DMS114 treated with DMSO at 0.1 percent for 48 hours (cell line): ENCODE data around the gene GLT1D1.
A peak's percentile ranks its signal among the peaks of the same experiment; 100 is the strongest.

ENCODE experiments used
- DNase-seq: peaks from one replicate; lab custom pipeline; 2025; ENCODE audit not compliant: unreplicated experiment; lab: John Stamatoyannopoulos, UW

GLT1D1 gene

DNA sequence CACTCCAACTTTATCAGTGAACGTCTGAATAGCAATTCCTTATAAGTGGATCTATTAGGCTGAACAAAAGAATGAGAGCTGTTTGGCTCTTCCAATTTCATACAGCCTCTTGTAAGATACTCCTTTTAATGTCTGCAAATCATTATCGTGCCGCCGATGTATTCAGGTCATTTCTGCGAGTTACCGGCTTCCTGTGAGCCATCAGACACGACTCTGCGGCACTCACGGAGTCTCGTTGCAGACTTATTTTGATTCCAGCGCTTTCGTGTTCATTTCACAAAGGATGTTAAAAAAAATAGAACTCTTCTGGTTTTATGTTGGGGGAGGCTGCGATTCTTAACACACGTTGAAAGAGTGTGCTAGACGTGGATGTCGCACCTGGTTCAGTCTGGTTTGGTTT is 106.6 kb downstream of the GLT1D1 start:
- DNase-seq, result no peak

- DNase-seq, result no peak
Measured at GRCh38 chr12:128961308-128961902, 108.1 kb downstream of the GLT1D1 start.

DNA sequence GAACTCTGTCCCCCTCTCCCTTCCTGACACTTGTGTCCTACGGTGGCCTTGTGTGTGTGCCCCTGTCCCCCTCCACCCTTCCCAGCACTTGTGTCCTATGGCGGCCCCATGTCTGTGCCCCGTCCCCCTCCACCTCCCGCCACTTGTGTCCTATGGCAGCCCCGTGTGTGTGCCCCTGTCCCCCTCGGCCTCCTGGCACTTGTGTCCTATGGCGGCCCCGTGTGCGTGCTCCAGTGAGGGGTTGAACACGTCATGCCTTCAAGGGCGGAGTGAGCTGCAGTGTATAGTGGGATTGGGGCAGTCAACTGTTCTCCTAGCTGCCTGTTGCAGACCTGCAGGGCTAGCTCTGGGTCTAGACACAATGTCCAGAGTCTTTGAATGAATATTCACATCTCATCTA is 108.7 kb downstream of the GLT1D1 start:
- no peak for DNase-seq

DNA sequence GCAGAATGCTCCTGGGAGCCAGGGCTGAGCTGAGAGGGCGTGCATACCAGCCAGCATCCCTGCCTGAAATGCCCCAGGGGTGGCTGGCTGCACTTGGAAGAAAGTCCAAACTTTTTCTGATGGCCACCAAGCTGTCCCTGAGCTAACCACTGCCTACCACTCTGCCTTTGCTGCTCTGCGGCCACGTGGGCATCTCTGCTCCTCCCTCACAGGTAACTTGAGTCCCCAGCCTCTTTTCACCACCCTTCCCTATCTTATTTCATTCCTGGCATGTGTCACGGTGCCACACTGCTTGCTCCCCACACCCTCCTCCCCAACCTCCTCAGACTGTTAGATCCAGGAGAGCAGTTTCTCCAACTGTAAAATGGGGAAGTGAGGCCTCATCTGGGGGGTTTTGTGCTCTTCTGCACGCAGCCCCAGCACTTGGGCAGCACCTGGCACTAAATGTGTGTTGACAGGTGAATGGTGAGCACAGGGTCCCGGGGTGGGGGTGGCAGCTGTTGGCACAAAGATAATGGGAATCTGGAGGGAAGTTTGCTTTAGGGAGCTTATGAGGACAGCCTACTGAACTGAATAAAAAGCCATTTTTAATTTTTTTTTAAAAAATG is 113.0 kb downstream of the GLT1D1 start:
- no peak for DNase-seq

- no peak for DNase-seq
Measured at GRCh38 chr12:128968668-128969067, 115.4 kb downstream of the GLT1D1 start.

GRCh38 chr12:128969480-128970055 is 116.3 kb downstream of the GLT1D1 start:
- peak; percentile 17 for DNase-seq

- DNase-seq, result no peak
Measured at GRCh38 chr12:128970110-128970509, 116.8 kb downstream of the GLT1D1 start.

DNA sequence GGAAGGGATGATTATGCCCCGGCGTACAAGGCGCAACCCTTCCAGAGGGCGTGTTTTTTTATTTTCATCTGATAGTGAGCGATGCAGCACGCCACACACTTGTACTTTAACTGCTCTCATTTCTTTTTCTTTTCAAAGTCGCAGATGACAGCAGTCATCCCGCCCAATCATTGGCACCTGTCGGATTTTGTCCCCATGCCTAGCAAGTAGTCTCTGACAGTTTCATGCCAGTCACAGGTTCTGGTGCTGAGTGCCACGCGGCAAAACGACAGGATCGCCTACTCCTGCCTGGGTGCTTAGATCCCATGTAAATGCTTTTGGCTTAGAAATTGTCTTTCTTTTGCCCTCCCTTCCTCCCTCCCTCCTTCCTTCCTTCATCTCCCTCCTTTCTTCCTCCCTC is 117.7 kb downstream of the GLT1D1 start:
- no peak for DNase-seq

GRCh38 chr12:128971802-128972201 is 118.5 kb downstream of the GLT1D1 start:
- DNase-seq, result no peak

DNA sequence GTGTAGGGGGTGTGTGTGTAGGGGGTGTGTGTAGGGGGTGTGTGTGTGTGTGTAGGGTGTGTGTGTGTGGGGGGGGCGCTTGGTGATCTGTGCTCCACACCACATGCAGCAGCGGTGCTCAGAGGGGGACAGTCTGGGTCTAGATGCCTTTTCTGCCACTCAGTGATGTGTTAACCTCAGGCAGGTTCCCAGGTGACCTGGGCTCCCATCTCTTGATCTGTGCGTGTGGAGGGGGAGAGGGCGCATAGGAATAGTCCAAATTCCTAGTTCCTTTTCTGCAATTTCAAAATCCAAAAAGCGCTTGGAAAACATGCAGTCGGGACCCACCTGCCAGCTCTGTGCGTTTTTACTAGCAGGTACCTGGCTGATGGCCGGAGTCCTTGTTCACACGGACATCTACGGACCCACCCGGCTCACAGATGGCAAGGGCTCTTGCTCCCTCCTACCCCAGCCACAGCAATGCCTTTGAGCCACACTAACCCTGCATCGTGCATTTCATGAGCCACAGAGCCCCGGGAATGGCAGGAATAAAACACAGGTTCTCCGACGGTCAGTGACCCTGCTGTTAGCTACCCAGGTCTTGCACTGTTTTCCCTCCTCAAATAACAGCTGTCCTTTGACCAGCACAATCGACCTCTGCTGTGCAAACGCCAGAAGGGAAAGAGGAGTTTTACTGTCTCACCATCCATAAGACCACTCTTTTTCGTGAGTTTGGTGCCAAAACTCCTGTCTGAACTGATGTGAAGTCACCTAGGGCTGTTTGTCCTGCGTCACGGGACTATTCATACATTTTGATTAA is 120.8 kb downstream of the GLT1D1 start:
- DNase-seq, result no peak

DNA sequence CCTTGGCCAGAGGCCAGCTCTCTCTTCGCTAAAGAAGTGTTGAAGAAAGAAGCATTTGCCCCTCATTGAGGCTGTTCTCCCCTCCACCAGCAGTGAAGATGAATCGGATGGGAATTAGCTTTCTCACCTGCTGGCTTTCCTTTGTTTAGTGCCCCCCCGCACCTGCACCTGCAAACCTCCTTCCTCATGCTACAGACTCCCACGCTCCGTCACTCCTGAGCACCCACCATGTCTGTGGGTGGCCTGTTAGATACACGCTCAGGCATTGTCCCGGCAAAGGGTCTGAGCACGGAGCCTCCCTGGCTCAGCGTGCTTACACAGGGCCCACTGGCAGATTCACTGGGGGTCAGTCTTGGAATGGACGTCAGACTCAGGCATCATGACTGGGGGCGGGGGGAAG is 121.6 kb downstream of the GLT1D1 start:
- no peak for DNase-seq

- DNase-seq, result no peak
Measured at GRCh38 chr12:128976120-128976738, 123.0 kb downstream of the GLT1D1 start.

DNA sequence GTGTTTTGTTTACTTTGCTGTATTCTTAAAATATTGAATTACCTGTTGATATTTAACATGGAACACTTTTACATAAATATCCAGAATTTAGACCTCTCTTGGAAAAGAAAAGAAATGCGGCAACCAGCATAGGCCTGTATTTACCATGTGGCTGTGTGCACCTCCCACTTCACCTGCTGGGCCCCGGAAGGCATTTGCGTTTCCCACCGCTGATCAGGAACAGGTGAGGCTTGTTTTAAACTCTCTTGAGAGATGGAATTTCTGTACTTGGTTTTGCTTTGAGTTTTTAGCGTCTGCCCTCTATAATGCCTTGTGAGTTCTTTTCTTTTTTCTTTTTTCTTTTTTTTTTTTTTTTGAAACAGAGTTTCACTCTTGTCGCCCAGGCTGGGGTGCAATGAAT is 124.2 kb downstream of the GLT1D1 start:
- DNase-seq, result no peak

DNA sequence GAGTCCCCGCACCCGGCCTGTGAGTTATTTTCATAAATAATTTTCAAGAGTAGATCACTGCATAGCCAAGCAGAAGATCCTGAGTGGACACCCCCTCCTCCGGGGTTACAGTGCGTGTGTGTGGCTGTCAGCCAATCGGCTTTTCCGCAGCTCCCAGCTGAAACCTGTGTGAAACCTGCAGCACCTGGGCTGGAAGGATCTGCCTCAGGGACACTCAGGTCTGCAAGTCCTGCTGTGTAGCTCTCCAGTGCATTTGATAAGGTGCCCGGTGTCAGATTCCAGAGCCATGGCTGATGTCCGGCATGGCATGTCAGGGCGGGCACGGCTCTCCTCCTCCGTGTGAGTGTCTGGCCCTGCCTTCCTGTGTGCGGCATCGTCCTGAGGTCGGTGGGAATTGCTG is 124.8 kb downstream of the GLT1D1 start:
- DNase-seq, result no peak

DNA sequence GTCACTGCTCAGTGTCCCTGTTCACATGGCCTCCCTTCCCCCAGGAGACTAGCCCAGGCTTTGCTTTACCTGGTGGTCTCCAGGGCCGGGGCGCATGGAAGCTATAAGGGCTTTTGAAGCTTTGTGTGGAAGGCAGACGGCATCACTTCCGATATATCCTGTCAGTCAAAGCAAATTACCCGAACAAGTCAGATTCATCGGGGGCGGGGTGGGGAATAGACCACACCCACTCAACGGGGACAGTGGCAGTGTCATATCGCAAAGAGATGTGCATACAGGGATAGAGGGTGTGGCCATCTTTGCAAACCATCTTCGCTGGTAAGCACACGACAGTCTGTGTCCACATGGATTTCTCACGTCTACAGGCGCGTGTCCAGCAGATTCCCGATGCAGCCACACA is 127.3 kb downstream of the GLT1D1 start:
- DNase-seq, result no peak

DNA sequence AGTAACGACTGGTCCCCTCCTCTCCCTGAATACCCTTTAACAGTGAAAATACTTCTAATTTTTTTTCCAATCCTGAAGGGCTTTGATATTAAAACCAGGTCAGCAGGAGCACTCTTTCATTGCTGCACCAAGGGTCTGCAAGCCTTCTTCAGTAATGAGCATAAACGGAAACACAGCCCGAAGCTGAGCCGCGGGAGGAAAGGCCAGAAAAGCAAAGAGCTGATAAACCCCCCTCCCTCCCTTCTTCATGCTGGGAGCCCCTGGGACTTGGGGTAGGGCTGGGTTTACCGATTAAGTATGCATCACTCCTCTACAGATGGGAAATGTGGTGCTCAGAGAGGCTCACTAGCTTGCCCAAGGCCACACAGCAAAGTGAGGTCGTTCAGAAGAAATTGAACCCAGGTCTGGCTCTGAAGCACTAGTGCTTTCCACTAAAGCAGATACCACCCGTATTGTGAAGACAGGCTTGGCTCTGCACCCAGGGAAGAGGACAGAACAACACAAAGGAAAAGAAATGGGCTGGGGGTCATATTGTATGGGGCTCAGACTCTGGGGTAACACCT is 128.8 kb downstream of the GLT1D1 start:
- no peak for DNase-seq

DNA sequence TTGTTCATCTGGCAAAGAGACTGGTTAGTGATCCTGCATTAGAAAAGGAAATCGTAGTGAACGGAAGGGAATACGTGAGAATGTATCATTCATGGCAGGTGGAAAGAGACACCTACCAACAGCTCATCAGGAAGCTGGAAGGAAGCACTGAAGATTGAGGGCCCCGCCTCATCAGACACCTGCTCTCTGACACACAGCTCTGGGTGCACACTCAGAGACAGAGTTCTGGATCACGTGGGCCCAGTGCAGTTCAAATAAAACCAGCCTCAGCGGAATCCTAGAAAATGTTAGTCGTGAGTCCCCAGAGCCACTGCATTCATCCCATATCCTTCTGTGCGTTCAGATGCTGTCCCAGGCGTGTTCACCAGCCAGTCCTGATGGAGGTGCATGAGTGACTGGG is 129.7 kb downstream of the GLT1D1 start:
- DNase-seq, result no peak

DNA sequence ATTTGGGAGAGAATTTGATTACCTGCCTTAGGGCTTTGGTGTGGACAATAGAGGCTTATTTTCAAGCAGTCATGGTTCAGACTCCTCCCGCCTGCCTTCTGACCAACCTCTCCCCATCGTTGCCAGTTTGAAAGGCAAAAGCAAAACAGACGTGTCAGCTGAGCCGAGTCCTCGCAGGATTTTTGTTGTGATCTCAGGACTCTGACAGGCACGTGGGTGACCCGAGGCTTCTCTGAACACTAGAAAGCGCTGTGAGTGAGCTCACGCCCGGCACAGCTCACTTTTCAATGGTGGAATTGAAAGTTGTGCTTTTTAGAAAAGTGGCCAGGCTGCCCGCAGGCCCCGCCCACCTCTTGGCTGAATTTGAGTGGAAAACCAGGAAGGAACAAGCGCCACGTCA is 130.1 kb downstream of the GLT1D1 start:
- no peak for DNase-seq

DNA sequence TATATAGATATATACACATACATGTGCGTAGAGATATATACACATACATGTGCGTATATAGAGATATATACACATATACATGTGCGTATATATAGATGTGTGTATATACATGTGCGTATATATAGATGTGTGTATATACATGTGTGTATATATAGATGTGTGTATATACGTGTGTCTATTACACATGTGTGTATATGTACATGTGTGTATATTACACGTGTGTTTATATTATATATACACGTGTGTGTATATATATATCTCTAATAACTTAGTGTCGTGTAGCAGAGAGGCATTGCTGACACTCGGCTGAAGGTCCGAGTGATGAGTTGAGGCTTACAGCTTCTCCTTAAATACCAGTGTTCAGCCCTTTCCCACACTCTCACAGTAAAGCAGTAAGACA is 133.7 kb downstream of the GLT1D1 start:
- DNase-seq, result no peak

DNA sequence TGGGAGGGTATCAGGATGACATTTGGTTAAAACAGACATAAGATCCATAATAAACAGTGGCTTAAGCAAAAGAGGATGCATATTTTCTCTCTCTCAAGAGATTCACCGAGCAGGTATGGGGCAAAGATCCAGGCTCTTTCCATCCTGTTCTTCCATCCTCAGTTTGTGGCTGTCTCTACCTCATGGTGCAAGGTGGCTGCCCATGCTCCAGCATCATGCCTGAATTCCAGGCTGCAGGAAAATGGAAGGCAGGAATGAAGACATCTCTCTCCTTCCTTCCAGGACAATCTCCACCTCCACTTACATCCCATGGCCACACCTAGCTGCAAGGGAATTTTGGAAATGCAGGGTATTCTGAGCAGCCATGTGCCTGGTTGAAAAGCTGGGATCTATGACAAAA is 136.0 kb downstream of the GLT1D1 start:
- DNase-seq, result no peak

DNA sequence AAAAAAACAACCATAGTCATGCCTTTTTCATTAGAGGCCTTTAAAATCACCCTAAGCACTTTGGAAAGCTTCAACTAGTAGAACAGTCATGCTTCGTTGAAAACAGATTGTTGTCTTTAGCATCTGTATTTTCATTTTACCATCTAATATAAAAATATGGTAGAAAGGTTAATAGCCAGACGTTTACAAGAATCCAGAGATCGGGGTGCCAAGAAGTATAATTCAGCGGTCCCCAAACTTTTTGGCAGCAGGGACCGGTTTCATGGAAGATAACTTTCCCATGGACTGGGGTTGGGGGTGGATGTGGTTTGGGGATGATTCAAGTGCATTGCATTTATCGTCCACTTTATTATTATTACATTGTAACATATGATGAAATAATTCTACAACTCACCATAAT is 138.4 kb downstream of the GLT1D1 start:
- DNase-seq, result no peak
